ENCODE data around the gene CYBRD1. TPM values are rescaled to one million over a fixed set of nuclear protein-coding genes. Genes with fewer than 3 reads are reported as not detected.

Gene CYBRD1
- total and polyA plus RNA-seq, 10 of the 15 experiments (the other 5 are each of a cell fraction or from before 2014, with no cell fraction given) = 10.8 to 51.9 (median 29.6) TPM

DNA sequence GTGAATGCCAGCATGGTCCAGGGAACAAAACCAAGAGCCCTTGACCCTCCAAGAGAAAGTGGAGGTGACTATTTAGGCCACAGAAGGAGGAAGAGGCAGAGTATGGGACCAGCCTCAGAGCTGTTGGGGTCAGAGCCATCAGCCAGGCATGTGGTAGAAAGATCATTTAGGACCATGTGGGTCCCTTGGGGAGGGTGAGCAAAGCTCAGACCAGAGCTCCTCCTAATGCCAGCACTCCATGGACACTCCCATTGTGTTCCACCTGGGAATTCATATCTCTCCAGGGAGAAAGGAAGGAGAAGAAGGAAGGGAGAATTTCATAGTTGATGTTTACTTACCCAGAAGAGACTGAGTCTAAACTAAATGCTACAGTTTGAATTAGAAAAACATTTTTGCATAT is 73.2 kb downstream of the CYBRD1 start:
- Histone ChIP-seq H3K4me3 (no peak overlapping the region), H3K36me3 (ENCODE audit: control insufficient read depth in 2 of 2, insufficient read depth in 2 of 2, low read length in 1 of 2) (no peaks in the 10 kb centered on the region), H3K27ac (ENCODE audit: control insufficient read depth, insufficient read depth) (no peak overlapping the region), H3K4me1 (ENCODE audit: control insufficient read depth, insufficient read depth, low read length) (no peaks in the 10 kb centered on the region), H3K27me3 (replicated peaks in 1 of 2; ENCODE audit: control insufficient read depth in 2 of 2, insufficient read depth in 2 of 2, low read length in 1 of 2) (no peaks in the 10 kb centered on the region), H3K9ac (ENCODE audit: control insufficient read depth, insufficient read depth, low read length) (no peak overlapping the region), H3K4me2 (ENCODE audit: control insufficient read depth, insufficient read depth) (no peak overlapping the region), H4K20me1 (ENCODE audit: control insufficient read depth, insufficient read depth) (no peaks in the 10 kb centered on the region), H3K79me2 (ENCODE audit: control insufficient read depth, insufficient read depth, low read length) (no peaks in the 10 kb centered on the region), H3K9me3 (replicated peaks; ENCODE audit: control insufficient read depth, insufficient read depth, low read length) (no peaks in the 10 kb centered on the region; the same call in 2 of the 3 replicates), H2AFZ (ENCODE audit: control insufficient read depth, low read depth, low read length) (no peak overlapping the region)
- in situ Hi-C loops (cut with MboI) (loop anchor here (10.0 kb wide), 2 partner anchors 509 to 869 kb away; partner anchors contain the start of gene DLX2), intact Hi-C loops (cut with micrococcal nuclease; ENCODE audit: unreplicated experiment) (loop anchor here (5.0 kb wide), 2 partner anchors 107 to 532 kb away; no protein-coding TSS in a partner anchor)
- ATAC-seq (no peak), DNase-seq (ENCODE audit: low read depth, low spot score) (no peak), FAIRE-seq (no peak)
- CTCF ChIA-PET = interaction anchor here (0.6 to 2.3 kb wide), 8 partner anchors 15 to 621 kb away, joined by 3 to 9 read pairs (median 4); no protein-coding TSS in a partner anchor
- no TSS peak for BruUV-seq (replicated peaks)
- POLR2A ChIA-PET = interaction anchor here (0.6 kb wide), 2 partner anchors 199 to 1767 kb away, joined by 4 to 5 read pairs; no protein-coding TSS in a partner anchor
- SMC1A ChIA-PET (ENCODE audit: uncharacterized antibody, unreplicated experiment) = no interaction called here
- RAD21 ChIA-PET (ENCODE audit: unreplicated experiment) = interaction anchor here (1.0 kb wide), 1 partner anchor 22 kb away, joined by 5 read pairs; no protein-coding TSS in a partner anchor
- no peak for TF ChIP-seq NRF1 (conservative IDR thresholded peaks at IDR 0.05; ENCODE audit: low read depth, low read length)
- TF ChIP-seq REST (IDR thresholded peaks at IDR 0.05; ENCODE audit: low read depth, low read length) = no peak
- TF ChIP-seq ZBED1 (IDR thresholded peaks at IDR 0.05; ENCODE audit: borderline replicate concordance) = no peak
- TF ChIP-seq POU2F2 (IDR thresholded peaks at IDR 0.05; ENCODE audit: borderline replicate concordance, low read depth, low read length) = no peak
- no peak for TF ChIP-seq SREBF1 (IDR thresholded peaks at IDR 0.05; ENCODE audit: low read length)
- TF ChIP-seq TCF7 (IDR thresholded peaks at IDR 0.05; ENCODE audit: borderline replicate concordance) = no peak
- no peak for TF ChIP-seq LARP7 (IDR thresholded peaks at IDR 0.05)
- no peak for TF ChIP-seq BRCA1 (IDR thresholded peaks at IDR 0.05; ENCODE audit: low read depth, low read length)
- TF ChIP-seq IRF5 (IDR thresholded peaks at IDR 0.05; ENCODE audit: borderline replicate concordance) = no peak
- TF ChIP-seq, protein P1, sequence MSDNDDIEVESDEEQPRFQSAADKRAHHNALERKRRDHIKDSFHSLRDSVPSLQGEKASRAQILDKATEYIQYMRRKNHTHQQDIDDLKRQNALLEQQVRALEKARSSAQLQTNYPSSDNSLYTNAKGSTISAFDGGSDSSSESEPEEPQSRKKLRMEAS (IDR thresholded peaks at IDR 0.05; ENCODE audit: low read depth, low read length) = no peak
- TF ChIP-seq, protein P2, sequence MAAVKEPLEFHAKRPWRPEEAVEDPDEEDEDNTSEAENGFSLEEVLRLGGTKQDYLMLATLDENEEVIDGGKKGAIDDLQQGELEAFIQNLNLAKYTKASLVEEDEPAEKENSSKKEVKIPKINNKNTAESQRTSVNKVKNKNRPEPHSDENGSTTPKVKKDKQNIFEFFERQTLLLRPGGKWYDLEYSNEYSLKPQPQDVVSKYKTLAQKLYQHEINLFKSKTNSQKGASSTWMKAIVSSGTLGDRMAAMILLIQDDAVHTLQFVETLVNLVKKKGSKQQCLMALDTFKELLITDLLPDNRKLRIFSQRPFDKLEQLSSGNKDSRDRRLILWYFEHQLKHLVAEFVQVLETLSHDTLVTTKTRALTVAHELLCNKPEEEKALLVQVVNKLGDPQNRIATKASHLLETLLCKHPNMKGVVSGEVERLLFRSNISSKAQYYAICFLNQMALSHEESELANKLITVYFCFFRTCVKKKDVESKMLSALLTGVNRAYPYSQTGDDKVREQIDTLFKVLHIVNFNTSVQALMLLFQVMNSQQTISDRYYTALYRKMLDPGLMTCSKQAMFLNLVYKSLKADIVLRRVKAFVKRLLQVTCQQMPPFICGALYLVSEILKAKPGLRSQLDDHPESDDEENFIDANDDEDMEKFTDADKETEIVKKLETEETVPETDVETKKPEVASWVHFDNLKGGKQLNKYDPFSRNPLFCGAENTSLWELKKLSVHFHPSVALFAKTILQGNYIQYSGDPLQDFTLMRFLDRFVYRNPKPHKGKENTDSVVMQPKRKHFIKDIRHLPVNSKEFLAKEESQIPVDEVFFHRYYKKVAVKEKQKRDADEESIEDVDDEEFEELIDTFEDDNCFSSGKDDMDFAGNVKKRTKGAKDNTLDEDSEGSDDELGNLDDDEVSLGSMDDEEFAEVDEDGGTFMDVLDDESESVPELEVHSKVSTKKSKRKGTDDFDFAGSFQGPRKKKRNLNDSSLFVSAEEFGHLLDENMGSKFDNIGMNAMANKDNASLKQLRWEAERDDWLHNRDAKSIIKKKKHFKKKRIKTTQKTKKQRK (IDR thresholded peaks at IDR 0.05; ENCODE audit: low read depth, low read length) = no peak
- TF ChIP-seq PBX3 (IDR thresholded peaks at IDR 0.05; ENCODE audit: insufficient replicate concordance, low read depth, low read length) = no peak
- no peak for TF ChIP-seq E2F4 (IDR thresholded peaks at IDR 0.05; ENCODE audit: low read depth, low read length)
- no peak for TF ChIP-seq KAT2A (conservative IDR thresholded peaks at IDR 0.05; ENCODE audit: control insufficient read depth, low read depth, low read length)
